A549 (cell line): Measurements from ENCODE around the gene CCL25.

Experiments used
- CBX8 ChIP-seq: fragments of 200-600 bp; sonication (generic); IDR thresholded peaks from 2 replicates; pipeline ENCODE4 v1.6.1; 2016
- CHD2 ChIP-seq: fragments of 150-350 bp; IDR thresholded peaks from 2 replicates; pipeline ENCODE4 v1.6.1; 2014; ENCODE audit warnings: low read length; ENCODE audit not compliant: partially characterized antibody
- CTCF ChIP-seq: fragments of >200 bp; sonication (Bioruptor Twin); formaldehyde crosslinking; IDR thresholded peaks from 3 replicates; pipeline ENCODE4 v1.5.1; 2016
- ESRRA ChIP-seq: fragments of 150-350 bp; IDR thresholded peaks from 2 replicates; pipeline ENCODE4 v1.6.1; 2014; ENCODE audit warnings: mild to moderate bottlenecking, low read length, borderline replicate concordance
- SMC3 ChIP-seq: fragments of >200 bp; sonication (Bioruptor Twin); formaldehyde crosslinking; IDR thresholded peaks from 3 replicates; pipeline ENCODE4 v1.6.1; 2018; ENCODE audit warnings: inconsistent platforms
- ZNF302 ChIP-seq: fragments of 250-450 bp; sonication (Bioruptor Pico); IDR thresholded peaks from 2 replicates; pipeline ENCODE4 v1.9.0; 2021; ENCODE audit warnings: inconsistent platforms, mild to moderate bottlenecking, moderate library complexity

GRCh38 chr19:8030960-8031359 lies 21.6 kb upstream of the CCL25 start:
- no peak for TF ChIP-seq CTCF
- TF ChIP-seq SMC3: no peak
- no peak for TF ChIP-seq ZNF302 (CRISPR knock-in tag)
- no peak for TF ChIP-seq ESRRA
- TF ChIP-seq CBX8: no peak
- no peak for TF ChIP-seq CHD2
